K562 (cell line): ENCODE measurements around the gene SLC12A3. TPM values are rescaled to one million over a fixed set of nuclear protein-coding genes. Genes with fewer than 3 reads are reported as not detected.

Experiments
- ATAC-seq: fragments of 200-7000 bp; cut with Tn5 transposase; 3 replicates; pipeline ENCODE4 v1.9.1; 2020; ENCODE audit warnings: moderate library complexity
- BruUV-seq: library from RNA; stranded (reverse); fragments of 400-500 nt; replicated peaks from 2 replicates; lab custom pipeline; 2021; lab: Mats Ljungman, UMichigan
- CTCF ChIA-PET: fragments of 300-600 bp; formaldehyde crosslinking; extraction: SDS; loops from one replicate; lab custom pipeline; 2021; ENCODE audit warnings: low intra/inter-chr PET ratio; lab: Yijun Ruan, JAX
- POLR2A ChIA-PET: fragments of 300-600, 350-650 bp; sonication (Branson Sonifier 250); formaldehyde crosslinking; extraction: SDS; loops from one replicate; lab custom pipeline; 2021; ENCODE audit warnings: antibody characterized with exemption, inconsistent platforms; lab: Yijun Ruan, JAX
- DNase-seq, 4 experiments: peaks; one replicate each; pipeline versions ENCODE4 v3.0.0 to v3.0.0-alpha.2; 2011 to 2018; ENCODE audit warnings: low spot score in 3 of 4, mixed read lengths in 3 of 4; ENCODE audit errors: extremely low read depth in 1 of 4
- FAIRE-seq: peaks from 2 replicates; lab custom pipeline; 2011; peaks lifted over from hg19 to GRCh38; lab: Jason Lieb, UNC
- H2AFZ ChIP-seq: 2 replicates; pipeline ENCODE4 v1.6.0; 2011; ENCODE audit warnings: low read depth, low read length, control low read depth, inconsistent platforms
- H3K27ac ChIP-seq: fragments of 200-600 bp; 3 replicates; pipeline ENCODE4 v1.8.0; 2011; ENCODE audit warnings: low read depth, mild to moderate bottlenecking, control low read depth, inconsistent platforms, low read length, moderate library complexity, mixed read lengths; ENCODE audit errors: extremely low read depth
- H3K27me3 ChIP-seq, 2 experiments: fragments of 300-600 bp in 1 of 2; 2 replicates in 1 of 2; 3 replicates in 1 of 2; pipeline versions ENCODE4 v1.6.0 to v1.8.0; 2011; ENCODE audit warnings: inconsistent platforms in 2 of 2, low read length in 2 of 2, mild to moderate bottlenecking in 1 of 2, mixed read lengths in 1 of 2, moderate library complexity in 1 of 2; ENCODE audit not compliant: control insufficient read depth in 2 of 2, insufficient read depth in 2 of 2
- H3K36me3 ChIP-seq: fragments of 300-600 bp; 3 replicates; pipeline ENCODE4 v1.8.0; 2011; ENCODE audit warnings: mild to moderate bottlenecking, low read length, inconsistent platforms; ENCODE audit not compliant: control insufficient read depth, insufficient read depth
- H3K4me1 ChIP-seq, 2 experiments: fragments of 200-600 bp in 1 of 2; replicated peaks in 1 of 2; 2 replicates in 1 of 2; 3 replicates in 1 of 2; pipeline versions ENCODE4 v1.5.1 to v1.8.0; 2011; ENCODE audit warnings: inconsistent platforms in 2 of 2, low read length in 2 of 2, mild to moderate bottlenecking in 1 of 2, mixed read lengths in 1 of 2, moderate library complexity in 1 of 2; ENCODE audit not compliant: control insufficient read depth in 2 of 2, insufficient read depth in 2 of 2
- H3K4me2 ChIP-seq: 2 replicates; pipeline ENCODE4 v1.6.1; 2011; ENCODE audit warnings: low read length, control low read depth, inconsistent platforms, mixed read lengths; ENCODE audit not compliant: insufficient read depth
- H3K4me3 ChIP-seq: fragments of 200-600 bp; sonication (generic), shearing (Covaris generic); 2 replicates; pipeline ENCODE4 v1.5.1; 2016; ENCODE audit warnings: control low read depth, inconsistent platforms
- H3K79me2 ChIP-seq: fragments of 200-600 bp; 3 replicates; pipeline ENCODE4 v1.8.0; 2011; ENCODE audit warnings: low read length, inconsistent platforms; ENCODE audit not compliant: control insufficient read depth, insufficient read depth
- H3K9ac ChIP-seq, 2 experiments: 2 replicates each; pipeline versions ENCODE4 v1.6.0 to v1.6.1; 2011; ENCODE audit warnings: low read depth in 2 of 2, low read length in 2 of 2, control low read depth in 1 of 2, inconsistent platforms in 1 of 2, mild to moderate bottlenecking in 1 of 2, mixed read lengths in 1 of 2; ENCODE audit not compliant: insufficient read depth in 1 of 2
- H3K9me1 ChIP-seq: one replicate; pipeline ENCODE4 v1.6.0; 2011; ENCODE audit warnings: inconsistent platforms, mild to moderate bottlenecking, low read length, moderate library complexity; ENCODE audit not compliant: control insufficient read depth, insufficient read depth
- H3K9me3 ChIP-seq: replicated peaks from 2 replicates; pipeline ENCODE4 v1.5.1; 2011; ENCODE audit warnings: low read depth, low read length, inconsistent platforms; ENCODE audit not compliant: control insufficient read depth, insufficient read depth
- H4K20me1 ChIP-seq: replicated peaks from 2 replicates; pipeline ENCODE4 v1.6.1; 2011; ENCODE audit warnings: low read length, inconsistent platforms, mixed read lengths; ENCODE audit not compliant: control insufficient read depth, insufficient read depth
- ATF1 ChIP-seq, 2 experiments: fragments of 450-650 bp in 1 of 2; IDR thresholded peaks; 2 replicates each; pipeline ENCODE4 v1.6.1; 2016; ENCODE audit warnings: missing compliant biosample characterization in 1 of 2, missing genetic modification characterization in 1 of 2
- CUX1 ChIP-seq: fragments of 200-800 bp; sonication (Bioruptor generic); IDR thresholded peaks from 2 replicates; pipeline ENCODE4 v1.6.1; 2016; ENCODE audit warnings: missing genetic modification characterization, missing compliant biosample characterization
- MIER1 ChIP-seq: fragments of 450-650 bp; IDR thresholded peaks from 2 replicates; pipeline ENCODE4 v1.6.1; 2016; ENCODE audit warnings: antibody characterized with exemption, mild to moderate bottlenecking, low read depth
- NONO ChIP-seq, 2 experiments: fragments of 200-400 bp in 1 of 2; fragments of 450-650 bp in 1 of 2; formaldehyde crosslinking in 1 of 2; IDR thresholded peaks; 2 replicates each; pipeline ENCODE4 v1.6.1; 2017; ENCODE audit warnings: low read depth in 2 of 2, mild to moderate bottlenecking in 2 of 2, moderate library complexity in 2 of 2, low read length in 1 of 2
- RNF219 ChIP-seq: fragments of 250-450 bp; sonication (Bioruptor Pico); IDR thresholded peaks from 2 replicates; pipeline ENCODE4 v1.5.0; 2022; ENCODE audit warnings: mild to moderate bottlenecking
- TCF7 ChIP-seq: sonication (generic); IDR thresholded peaks from 2 replicates; pipeline ENCODE4 v1.6.1; 2016; ENCODE audit warnings: antibody characterized with exemption, borderline replicate concordance
- ZSCAN32 ChIP-seq: fragments of 450-650 bp; formaldehyde crosslinking; IDR thresholded peaks from 2 replicates; pipeline ENCODE4 v1.4.0; 2020; ENCODE audit warnings: mild to moderate bottlenecking, moderate library complexity
- WGBS: fragments of 100-300 bp; shearing (Covaris generic); methylation state at CpG from one replicate; pipeline ENCODE4 v1.1.6; 2016; ENCODE audit warnings: low coverage, mixed read lengths; ENCODE audit not compliant: insufficient coverage; ENCODE audit errors: missing lambda C conversion rate; 5-methylcytosine and 5-hydroxymethylcytosine counted together
- in situ Hi-C: fragments of 300-500 bp; cut with MboI; formaldehyde crosslinking; loops from 4 replicates; pipeline ENCODE4 v1.15.0; 2018; ENCODE audit warnings: inconsistent platforms, mixed read lengths
- intact Hi-C: fragments of 100-400 bp; cut with micrococcal nuclease; formaldehyde crosslinking; loops from 2 replicates; pipeline ENCODE4 v1.14.2; 2022
- polyA plus RNA-seq, 8 experiments: library from polyadenylated mRNA; depleted of rRNA in 4 of 8; stranded (reverse) in 5 of 8; unstranded in 3 of 8; fragments of >200 nt; fragmentation: Nextera tagmentation in 2 of 8; fragmentation: Illumina TruSeq in 1 of 8; extraction: Ambion mirVana in 2 of 8; extraction: Trizol in 1 of 8; gene quantifications; 2 replicates each; pipeline versions ENCODE4 v1.2.1 to v1.2.3, GENCODE V29; 2011 to 2014; ENCODE audit warnings: inconsistent platforms in 1 of 8, missing spikeins in 1 of 8
- total RNA-seq, 7 experiments: library from RNA; depleted of rRNA in 6 of 7; stranded (reverse); fragments of >200 nt in 6 of 7; fragmentation: Illumina TruSeq in 2 of 7; extraction: Trizol in 2 of 7; gene quantifications; 2 replicates each; pipeline versions ENCODE4 v1.2.1 to v1.2.3, GENCODE V29; 2011 to 2021; ENCODE audit warnings: low replicate concordance in 1 of 7
- TF ChIP-seq, protein P1 (sequence below): fragments of 250-450 bp; sonication (Bioruptor Pico); IDR thresholded peaks from 2 replicates; pipeline ENCODE4 v1.8.0; 2021; ENCODE audit warnings: mild to moderate bottlenecking, moderate library complexity
- TF ChIP-seq, protein P2 (sequence below): fragments of 450-650 bp; formaldehyde crosslinking; IDR thresholded peaks from 2 replicates; pipeline ENCODE4 v1.4.0; 2022; ENCODE audit warnings: missing genetic modification characterization

The SLC12A3 gene
- total and polyA plus RNA-seq, 9 of the 15 experiments (the other 6 are each of a cell fraction or from before 2014, with no cell fraction given): not detected

DNA sequence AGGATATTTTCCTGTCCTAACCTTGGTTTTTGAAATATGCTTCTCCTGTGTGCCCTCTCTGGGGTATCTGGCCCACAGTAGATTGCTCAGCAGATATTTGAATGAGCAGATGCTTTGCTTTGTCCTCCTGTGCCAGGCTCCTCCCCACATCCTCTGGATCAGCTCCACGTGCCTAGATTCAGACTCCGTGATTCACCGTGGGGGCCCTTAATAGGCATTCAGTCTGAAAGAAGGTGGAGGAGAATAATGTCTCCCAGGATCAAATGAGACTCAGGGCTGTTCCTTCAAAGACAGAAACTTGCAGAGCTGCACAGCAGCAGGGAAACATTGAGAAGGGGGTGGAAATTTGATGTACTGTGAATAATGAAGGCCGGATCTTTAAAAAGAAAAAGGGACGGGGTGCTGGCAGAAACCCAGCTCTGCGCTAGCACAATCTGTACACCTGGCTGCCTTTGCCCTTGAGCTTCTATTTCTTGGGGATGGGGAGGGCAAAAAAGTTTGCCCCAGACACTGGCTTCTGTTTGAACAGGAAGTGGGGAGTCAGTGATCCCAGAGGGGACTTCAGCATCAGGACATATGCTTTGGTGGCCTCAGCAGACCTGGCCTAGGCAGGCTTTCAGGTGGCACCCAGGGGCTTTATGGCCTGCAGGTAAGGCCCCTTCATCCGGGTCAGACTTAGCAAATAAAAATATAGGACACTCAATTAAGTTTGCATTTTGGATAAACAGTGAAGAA is 15.9 kb upstream of the SLC12A3 start:
- H3K9me1 ChIP-seq: no peaks in the 10 kb centered on the region
- no peaks in the 10 kb centered on the region for H3K27me3 ChIP-seq
- no peak for DNase-seq
- peaks cover 12% of the 10 kb centered on the region; the same call in 2 of the 3 replicates for H3K36me3 ChIP-seq
- intact Hi-C loops (no loop called here), in situ Hi-C loops (no loop called here)
- FAIRE-seq: no peak
- ATAC-seq: no peak
- no peaks in the 10 kb centered on the region for H3K79me2 ChIP-seq
- H3K9ac ChIP-seq: no peak overlapping the region
- H3K9me3 ChIP-seq: no peaks in the 10 kb centered on the region
- CTCF ChIA-PET: no interaction called here
- WGBS: 68% methylated on average over 7 of the region's 7 CpGs
- no peak overlapping the region for H2AFZ ChIP-seq
- no TSS peak for BruUV-seq
- H4K20me1 ChIP-seq: no peaks in the 10 kb centered on the region
- POLR2A ChIA-PET: interaction anchor here (0.6 to 1.1 kb wide), 2 partner anchors 9 to 314 kb away, joined by 5 to 6 read pairs; no protein-coding TSS in a partner anchor
- no peak overlapping the region for H3K4me3 ChIP-seq
- no peak overlapping the region for H3K27ac ChIP-seq
- H3K4me1 ChIP-seq: no peaks in the 10 kb centered on the region; a peak in 2 of 5 replicates
- no peak overlapping the region for H3K4me2 ChIP-seq
- TF ChIP-seq ATF1 (CRISPR knock-in tag; IDR thresholded peaks at IDR 0.05): no peak
- no peak for TF ChIP-seq ATF1 (tag; IDR thresholded peaks at IDR 0.05)
- TF ChIP-seq, protein P1, sequence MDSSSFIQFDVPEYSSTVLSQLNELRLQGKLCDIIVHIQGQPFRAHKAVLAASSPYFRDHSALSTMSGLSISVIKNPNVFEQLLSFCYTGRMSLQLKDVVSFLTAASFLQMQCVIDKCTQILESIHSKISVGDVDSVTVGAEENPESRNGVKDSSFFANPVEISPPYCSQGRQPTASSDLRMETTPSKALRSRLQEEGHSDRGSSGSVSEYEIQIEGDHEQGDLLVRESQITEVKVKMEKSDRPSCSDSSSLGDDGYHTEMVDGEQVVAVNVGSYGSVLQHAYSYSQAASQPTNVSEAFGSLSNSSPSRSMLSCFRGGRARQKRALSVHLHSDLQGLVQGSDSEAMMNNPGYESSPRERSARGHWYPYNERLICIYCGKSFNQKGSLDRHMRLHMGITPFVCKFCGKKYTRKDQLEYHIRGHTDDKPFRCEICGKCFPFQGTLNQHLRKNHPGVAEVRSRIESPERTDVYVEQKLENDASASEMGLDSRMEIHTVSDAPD (CRISPR knock-in tag): no peak
- TF ChIP-seq, protein P2, sequence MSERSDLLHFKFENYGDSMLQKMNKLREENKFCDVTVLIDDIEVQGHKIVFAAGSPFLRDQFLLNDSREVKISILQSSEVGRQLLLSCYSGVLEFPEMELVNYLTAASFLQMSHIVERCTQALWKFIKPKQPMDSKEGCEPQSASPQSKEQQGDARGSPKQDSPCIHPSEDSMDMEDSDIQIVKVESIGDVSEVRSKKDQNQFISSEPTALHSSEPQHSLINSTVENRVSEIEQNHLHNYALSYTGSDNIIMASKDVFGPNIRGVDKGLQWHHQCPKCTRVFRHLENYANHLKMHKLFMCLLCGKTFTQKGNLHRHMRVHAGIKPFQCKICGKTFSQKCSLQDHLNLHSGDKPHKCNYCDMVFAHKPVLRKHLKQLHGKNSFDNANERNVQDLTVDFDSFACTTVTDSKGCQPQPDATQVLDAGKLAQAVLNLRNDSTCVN (CRISPR knock-in tag): no peak
- no peak for TF ChIP-seq CUX1 (CRISPR knock-in tag)
- TF ChIP-seq TCF7: no peak
- TF ChIP-seq ZSCAN32 (CRISPR knock-in tag): no peak
- TF ChIP-seq MIER1: no peak
- no peak for TF ChIP-seq NONO (IDR thresholded peaks at IDR 0.05; ENCODE audit: low read depth in 2 of 2, low read length in 1 of 2)
- no peak for TF ChIP-seq RNF219 (CRISPR knock-in tag)
